ENCODE data around the gene DGKH.

Gene DGKH

GRCh38 chr13:42116225-42116624 is 67.8 kb downstream of the DGKH start:
- TF ChIP-seq, protein P1, sequence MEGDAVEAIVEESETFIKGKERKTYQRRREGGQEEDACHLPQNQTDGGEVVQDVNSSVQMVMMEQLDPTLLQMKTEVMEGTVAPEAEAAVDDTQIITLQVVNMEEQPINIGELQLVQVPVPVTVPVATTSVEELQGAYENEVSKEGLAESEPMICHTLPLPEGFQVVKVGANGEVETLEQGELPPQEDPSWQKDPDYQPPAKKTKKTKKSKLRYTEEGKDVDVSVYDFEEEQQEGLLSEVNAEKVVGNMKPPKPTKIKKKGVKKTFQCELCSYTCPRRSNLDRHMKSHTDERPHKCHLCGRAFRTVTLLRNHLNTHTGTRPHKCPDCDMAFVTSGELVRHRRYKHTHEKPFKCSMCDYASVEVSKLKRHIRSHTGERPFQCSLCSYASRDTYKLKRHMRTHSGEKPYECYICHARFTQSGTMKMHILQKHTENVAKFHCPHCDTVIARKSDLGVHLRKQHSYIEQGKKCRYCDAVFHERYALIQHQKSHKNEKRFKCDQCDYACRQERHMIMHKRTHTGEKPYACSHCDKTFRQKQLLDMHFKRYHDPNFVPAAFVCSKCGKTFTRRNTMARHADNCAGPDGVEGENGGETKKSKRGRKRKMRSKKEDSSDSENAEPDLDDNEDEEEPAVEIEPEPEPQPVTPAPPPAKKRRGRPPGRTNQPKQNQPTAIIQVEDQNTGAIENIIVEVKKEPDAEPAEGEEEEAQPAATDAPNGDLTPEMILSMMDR (IDR thresholded peaks at IDR 0.05): no peak
- no peak overlapping the region for H3K9ac ChIP-seq
- H3K9me3 ChIP-seq (ENCODE audit: control insufficient read depth, low read length): no peaks in the 10 kb centered on the region
- H2AFZ ChIP-seq: no peak overlapping the region
- no peak overlapping the region for H3K4me2 ChIP-seq (ENCODE audit: low read length)
- H3K4me3 ChIP-seq (ENCODE audit: low read depth, low read length): no peak overlapping the region
- H3K27ac ChIP-seq: no peak overlapping the region
- H3K4me1 ChIP-seq: no peaks in the 10 kb centered on the region
- H3K27me3 ChIP-seq (ENCODE audit: control insufficient read depth, insufficient read depth, low read length): no peaks in the 10 kb centered on the region
- no peaks in the 10 kb centered on the region for H3K36me3 ChIP-seq (ENCODE audit: control insufficient read depth, insufficient read depth, low read length)
- H3K79me2 ChIP-seq: no peaks in the 10 kb centered on the region

DNA sequence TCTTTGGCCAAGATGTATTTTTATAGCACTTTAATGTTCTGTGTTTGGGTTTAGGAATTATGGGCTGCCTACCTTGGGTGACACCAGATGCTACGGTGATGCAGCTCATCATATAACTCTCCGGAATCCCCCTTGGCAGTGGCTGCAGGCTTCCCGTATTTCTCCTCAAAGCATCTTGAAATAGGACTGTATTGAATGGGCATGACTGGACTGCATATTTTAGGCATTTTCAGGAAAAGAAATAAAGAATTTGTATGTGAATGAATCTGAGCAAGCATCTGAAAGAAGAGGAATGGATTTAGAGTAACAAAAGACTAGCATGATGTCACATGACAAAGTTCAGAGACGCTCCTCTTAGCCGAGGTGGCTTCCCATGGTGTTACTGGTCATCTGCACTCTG is 70.6 kb downstream of the DGKH start:
- H3K4me3 ChIP-seq (ENCODE audit: low read depth, low read length): no peak overlapping the region
- H3K27ac ChIP-seq: no peak overlapping the region
- H3K9me3 ChIP-seq (ENCODE audit: control insufficient read depth, low read length): no peaks in the 10 kb centered on the region
- H3K36me3 ChIP-seq (ENCODE audit: control insufficient read depth, insufficient read depth, low read length): no peaks in the 10 kb centered on the region
- H3K9ac ChIP-seq: no peak overlapping the region
- no peak overlapping the region for H2AFZ ChIP-seq
- H3K4me2 ChIP-seq (ENCODE audit: low read length): no peak overlapping the region
- H3K4me1 ChIP-seq: no peaks in the 10 kb centered on the region
- no peaks in the 10 kb centered on the region for H3K79me2 ChIP-seq
- TF ChIP-seq, protein P1 (IDR thresholded peaks at IDR 0.05): no peak
- H3K27me3 ChIP-seq (ENCODE audit: control insufficient read depth, insufficient read depth, low read length): no peaks in the 10 kb centered on the region

GRCh38 chr13:42119875-42120274 is 71.4 kb downstream of the DGKH start:
- Histone ChIP-seq H3K9me3 (ENCODE audit: control insufficient read depth, low read length) (no peaks in the 10 kb centered on the region), H3K4me2 (ENCODE audit: low read length) (no peak overlapping the region), H3K9ac (no peak overlapping the region), H3K27ac (no peak overlapping the region), H3K27me3 (ENCODE audit: control insufficient read depth, insufficient read depth, low read length) (no peaks in the 10 kb centered on the region), H3K4me3 (ENCODE audit: low read depth, low read length) (no peak overlapping the region), H3K4me1 (no peaks in the 10 kb centered on the region), H3K79me2 (no peaks in the 10 kb centered on the region), H3K36me3 (ENCODE audit: control insufficient read depth, insufficient read depth, low read length) (no peaks in the 10 kb centered on the region), H2AFZ (no peak overlapping the region)
- TF ChIP-seq, protein P1 (IDR thresholded peaks at IDR 0.05): no peak

DNA sequence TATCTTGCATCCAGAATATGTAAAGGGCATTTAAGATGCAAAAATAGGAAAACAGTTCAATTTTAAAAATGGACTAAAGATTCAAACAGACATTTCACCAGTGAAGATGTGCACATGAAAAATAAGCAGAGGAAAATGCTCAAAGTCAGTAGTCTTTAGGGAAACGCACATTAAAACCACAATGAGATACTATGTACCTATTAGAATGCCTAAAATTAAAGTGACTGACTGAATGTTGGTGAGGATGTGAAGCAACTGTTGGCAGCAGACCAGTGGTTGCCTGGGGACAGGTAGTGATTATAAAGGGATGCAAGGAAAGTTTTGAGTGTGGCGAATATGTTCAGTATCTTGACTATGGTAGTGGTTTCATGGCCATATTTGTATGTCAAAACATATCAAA is 75.2 kb downstream of the DGKH start:
- TF ChIP-seq, protein P1 (IDR thresholded peaks at IDR 0.05): no peak
- no peak overlapping the region for H3K4me2 ChIP-seq (ENCODE audit: low read length)
- H3K4me3 ChIP-seq (ENCODE audit: low read depth, low read length): no peak overlapping the region
- H3K36me3 ChIP-seq (ENCODE audit: control insufficient read depth, insufficient read depth, low read length): no peaks in the 10 kb centered on the region
- H3K9ac ChIP-seq: no peak overlapping the region
- H3K27ac ChIP-seq: no peak overlapping the region
- no peaks in the 10 kb centered on the region for H3K9me3 ChIP-seq (ENCODE audit: control insufficient read depth, low read length)
- H2AFZ ChIP-seq: no peak overlapping the region
- H3K4me1 ChIP-seq: no peaks in the 10 kb centered on the region
- no peaks in the 10 kb centered on the region for H3K27me3 ChIP-seq (ENCODE audit: control insufficient read depth, insufficient read depth, low read length)
- H3K79me2 ChIP-seq: no peaks in the 10 kb centered on the region

GRCh38 chr13:42125046-42125445 is 76.6 kb downstream of the DGKH start:
- no peak overlapping the region for H3K27ac ChIP-seq
- no peaks in the 10 kb centered on the region for H3K36me3 ChIP-seq (ENCODE audit: control insufficient read depth, insufficient read depth, low read length)
- TF ChIP-seq, protein P1 (IDR thresholded peaks at IDR 0.05): no peak

More at GRCh38 chr13:42125046-42125445, 76.6 kb downstream of the DGKH start:
- no peak overlapping the region for H3K9ac ChIP-seq
- no peak overlapping the region for H2AFZ ChIP-seq
- no peak overlapping the region for H3K4me3 ChIP-seq (ENCODE audit: low read depth, low read length)
- H3K4me2 ChIP-seq (ENCODE audit: low read length): no peak overlapping the region
- no peaks in the 10 kb centered on the region for H3K27me3 ChIP-seq (ENCODE audit: control insufficient read depth, insufficient read depth, low read length)
- H3K4me1 ChIP-seq: no peaks in the 10 kb centered on the region
- no peaks in the 10 kb centered on the region for H3K9me3 ChIP-seq (ENCODE audit: control insufficient read depth, low read length)
- H3K79me2 ChIP-seq: no peaks in the 10 kb centered on the region

Data from parathyroid adenoma (tissue), 2 donors.